ENCODE data around the gene AEN. TPM values are rescaled to one million over a fixed set of nuclear protein-coding genes. Genes with fewer than 3 reads are reported as not detected.

Gene AEN
- polyA plus RNA-seq, 1 experiment = 45.5 TPM

DNA sequence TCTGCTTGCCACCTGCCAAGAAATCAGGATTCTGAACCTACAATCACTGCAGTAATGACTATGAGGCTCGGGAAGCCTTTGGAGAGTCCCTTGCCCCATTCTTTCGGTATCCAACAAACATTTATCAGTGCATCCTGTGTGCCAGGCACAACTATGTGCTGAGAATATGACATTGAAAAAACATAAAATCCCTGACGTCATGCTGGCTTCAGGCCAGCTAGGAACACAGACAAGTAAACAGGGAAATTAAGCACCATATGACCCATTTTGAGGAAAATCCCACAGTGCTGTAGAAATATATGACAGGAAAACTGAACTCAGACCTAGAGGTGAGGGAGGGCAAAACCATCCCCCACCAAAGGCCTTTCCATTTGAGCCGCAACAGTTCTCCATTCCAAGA, 40.6 kb upstream of the AEN start:
- POLR2A ChIA-PET = no interaction called here
- TF ChIP-seq, protein P1, sequence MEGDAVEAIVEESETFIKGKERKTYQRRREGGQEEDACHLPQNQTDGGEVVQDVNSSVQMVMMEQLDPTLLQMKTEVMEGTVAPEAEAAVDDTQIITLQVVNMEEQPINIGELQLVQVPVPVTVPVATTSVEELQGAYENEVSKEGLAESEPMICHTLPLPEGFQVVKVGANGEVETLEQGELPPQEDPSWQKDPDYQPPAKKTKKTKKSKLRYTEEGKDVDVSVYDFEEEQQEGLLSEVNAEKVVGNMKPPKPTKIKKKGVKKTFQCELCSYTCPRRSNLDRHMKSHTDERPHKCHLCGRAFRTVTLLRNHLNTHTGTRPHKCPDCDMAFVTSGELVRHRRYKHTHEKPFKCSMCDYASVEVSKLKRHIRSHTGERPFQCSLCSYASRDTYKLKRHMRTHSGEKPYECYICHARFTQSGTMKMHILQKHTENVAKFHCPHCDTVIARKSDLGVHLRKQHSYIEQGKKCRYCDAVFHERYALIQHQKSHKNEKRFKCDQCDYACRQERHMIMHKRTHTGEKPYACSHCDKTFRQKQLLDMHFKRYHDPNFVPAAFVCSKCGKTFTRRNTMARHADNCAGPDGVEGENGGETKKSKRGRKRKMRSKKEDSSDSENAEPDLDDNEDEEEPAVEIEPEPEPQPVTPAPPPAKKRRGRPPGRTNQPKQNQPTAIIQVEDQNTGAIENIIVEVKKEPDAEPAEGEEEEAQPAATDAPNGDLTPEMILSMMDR (IDR thresholded peaks at IDR 0.05; ENCODE audit: insufficient read depth, low read depth, low read length) = no peak
- CTCF ChIA-PET = no interaction called here
- Histone ChIP-seq H3K36me3 (ENCODE audit: control insufficient read depth, insufficient read depth, low read length) (no peaks in the 10 kb centered on the region), H3K4me3 (ENCODE audit: low read depth, low read length) (no peak overlapping the region), H3K27me3 (ENCODE audit: control insufficient read depth, insufficient read depth, low read length) (no peaks in the 10 kb centered on the region)
- no peak for DNase-seq (ENCODE audit: low read depth)

GRCh38 chr15:88586401-88587162, 34.6 kb upstream of the AEN start:
- no peak for DNase-seq (ENCODE audit: low read depth)
- TF ChIP-seq, protein P1 (IDR thresholded peaks at IDR 0.05; ENCODE audit: insufficient read depth, low read depth, low read length) = no peak
- Histone ChIP-seq H3K4me3 (ENCODE audit: low read depth, low read length) (no peak overlapping the region), H3K27me3 (ENCODE audit: control insufficient read depth, insufficient read depth, low read length) (no peaks in the 10 kb centered on the region), H3K36me3 (ENCODE audit: control insufficient read depth, insufficient read depth, low read length) (no peaks in the 10 kb centered on the region)
- POLR2A ChIA-PET = no interaction called here
- CTCF ChIA-PET = interaction anchor here (0.6 kb wide), 1 partner anchor 28 kb away, joined by 4 read pairs; no protein-coding TSS in a partner anchor

DNA sequence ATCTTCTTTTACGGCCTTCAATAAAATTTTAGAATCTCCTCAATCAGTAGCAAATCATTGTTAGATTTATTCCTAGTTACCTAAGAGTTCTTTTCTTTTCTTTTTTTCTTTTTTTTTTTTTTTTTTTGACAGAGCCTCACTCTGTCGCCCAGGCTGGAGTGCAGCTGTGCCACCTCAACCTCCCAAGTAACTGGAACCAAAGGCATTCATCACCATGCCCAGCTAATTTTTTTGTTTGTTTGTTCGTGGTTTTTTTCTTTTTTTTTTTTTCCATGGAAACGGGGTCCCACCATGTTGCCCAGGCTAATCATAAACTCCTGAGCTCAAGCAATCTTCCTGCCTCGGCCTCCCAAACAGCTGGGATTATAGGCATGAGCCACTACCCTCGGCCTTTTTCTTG, 30.4 kb upstream of the AEN start:
- ChIA-PET POLR2A (no interaction called here), CTCF (no interaction called here)
- TF ChIP-seq, protein P1 (IDR thresholded peaks at IDR 0.05; ENCODE audit: insufficient read depth, low read depth, low read length) = no peak
- H3K27me3 ChIP-seq (ENCODE audit: control insufficient read depth, insufficient read depth, low read length) = no peaks in the 10 kb centered on the region
- no peaks in the 10 kb centered on the region for H3K36me3 ChIP-seq (ENCODE audit: control insufficient read depth, insufficient read depth, low read length)
- no peak overlapping the region for H3K4me3 ChIP-seq (ENCODE audit: low read depth, low read length)
- no peak for DNase-seq (ENCODE audit: low read depth)

DNA sequence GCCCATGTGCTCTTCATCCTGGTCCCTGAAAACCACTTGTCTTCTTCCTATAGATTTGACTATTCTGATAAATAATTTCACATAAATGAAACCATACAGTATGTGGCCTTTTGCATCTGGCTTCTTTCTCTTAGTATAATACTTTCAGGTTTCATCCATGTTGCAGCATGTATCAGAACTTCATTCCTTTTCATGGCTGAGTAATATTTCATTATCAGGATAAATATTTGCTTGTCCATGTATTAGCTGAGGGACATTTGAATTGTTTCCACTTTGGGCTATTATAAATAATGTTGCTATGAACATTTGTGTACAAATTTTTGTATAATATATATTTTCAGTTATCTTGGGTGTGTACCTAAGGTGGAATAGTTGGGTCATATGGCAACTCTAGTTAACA, 29.8 kb upstream of the AEN start:
- DNase-seq (ENCODE audit: low read depth) = no peak
- Histone ChIP-seq H3K36me3 (ENCODE audit: control insufficient read depth, insufficient read depth, low read length) (no peaks in the 10 kb centered on the region), H3K27me3 (ENCODE audit: control insufficient read depth, insufficient read depth, low read length) (no peaks in the 10 kb centered on the region), H3K4me3 (ENCODE audit: low read depth, low read length) (no peak overlapping the region)
- TF ChIP-seq, protein P1 (IDR thresholded peaks at IDR 0.05; ENCODE audit: insufficient read depth, low read depth, low read length) = no peak
- ChIA-PET POLR2A (no interaction called here), CTCF (no interaction called here)

DNA sequence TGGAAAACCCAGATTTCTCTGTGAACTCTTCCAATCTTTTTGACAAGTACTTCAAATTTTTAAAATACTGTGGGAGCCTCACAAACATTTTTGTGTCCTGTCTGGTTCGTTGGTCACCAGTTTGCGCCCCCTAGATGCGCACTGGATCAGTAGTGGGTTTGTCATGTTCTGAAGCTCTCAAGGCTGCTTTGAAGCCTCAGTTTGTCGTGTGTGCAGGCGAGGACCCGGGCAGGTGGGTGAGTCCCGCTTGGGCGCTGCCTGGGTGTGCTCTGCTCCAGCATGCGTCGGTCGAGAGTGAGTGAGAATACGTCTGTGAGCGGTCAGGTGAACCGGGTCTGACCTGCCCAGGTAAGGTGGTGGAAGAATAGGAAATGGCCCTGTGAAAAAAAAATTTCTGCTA, 17.3 kb upstream of the AEN start:
- peaks cover 25% of the 10 kb centered on the region for H3K27me3 ChIP-seq (ENCODE audit: control insufficient read depth, insufficient read depth, low read length)
- H3K4me3 ChIP-seq (ENCODE audit: low read depth, low read length) = no peak overlapping the region
- H3K36me3 ChIP-seq (ENCODE audit: control insufficient read depth, insufficient read depth, low read length) = no peaks in the 10 kb centered on the region
- CTCF ChIA-PET = no interaction called here
- TF ChIP-seq, protein P1 (IDR thresholded peaks at IDR 0.05; ENCODE audit: insufficient read depth, low read depth, low read length) = no peak
- DNase-seq (ENCODE audit: low read depth) = no peak
- POLR2A ChIA-PET = no interaction called here

Measured in BJ (cell line).